HG02884 (cell line): ENCODE results near the gene PCDHB15.
"Not testable (repeated sequence)": the region's sequence is repeated elsewhere in the genome, so short reads cannot be mapped to it uniquely, and the experiment has no call there.

Experiments
- ATAC-seq: cut with Tn5 transposase; IDR thresholded peaks from one replicate; pipeline ENCODE4 v1.9.1; 2021; ENCODE audit warnings: mild to moderate bottlenecking, moderate library complexity; ENCODE audit not compliant: unreplicated experiment

Gene PCDHB15

DNA sequence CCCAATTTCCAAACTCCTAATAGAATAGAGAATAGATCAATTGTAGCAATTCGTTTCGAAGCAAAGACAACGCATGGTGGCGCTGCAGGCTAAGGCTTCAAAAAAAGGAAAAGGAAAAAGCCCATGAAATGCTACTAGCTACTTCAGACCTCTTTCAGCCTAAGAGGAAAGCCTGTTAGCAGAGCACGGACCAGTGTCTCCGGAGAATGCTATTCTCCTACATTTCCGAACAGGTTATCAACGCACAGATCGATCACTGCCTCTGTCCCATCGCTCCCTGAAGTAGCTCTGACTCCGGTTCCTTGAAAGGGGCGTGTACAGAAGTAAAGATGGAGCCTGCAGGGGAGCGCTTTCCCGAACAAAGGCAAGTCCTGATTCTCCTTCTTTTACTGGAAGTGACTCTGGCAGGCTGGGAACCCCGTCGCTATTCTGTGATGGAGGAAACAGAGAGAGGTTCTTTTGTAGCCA, at the start of gene PCDHB15:
Gene PCDHB15, plus strand, starts transcription at position 146 of the 468 bp plus-strand sequence. Its CDS starts 184 bp downstream, at position 330.
- no peak for ATAC-seq

DNA sequence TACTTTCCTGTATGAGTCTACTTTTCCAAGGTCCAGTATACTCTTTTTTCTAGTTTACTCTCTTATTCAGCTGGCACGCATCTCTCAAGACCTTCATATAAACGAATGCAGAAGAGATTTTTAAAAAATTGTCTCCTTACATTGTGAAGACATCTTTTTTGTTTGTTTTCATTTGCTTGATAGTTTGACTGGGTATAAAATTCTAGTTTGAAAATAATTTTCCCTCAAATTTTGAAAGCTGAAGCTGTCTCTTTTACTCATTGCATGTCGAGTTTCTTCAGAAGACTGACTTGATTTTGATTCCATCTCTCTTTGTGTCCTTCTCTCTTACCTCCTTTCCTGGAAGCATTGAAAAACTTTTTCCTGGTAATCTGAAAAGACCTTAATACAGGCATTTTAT, 48.8 kb upstream of the PCDHB15 start:
- ATAC-seq: no peak

DNA sequence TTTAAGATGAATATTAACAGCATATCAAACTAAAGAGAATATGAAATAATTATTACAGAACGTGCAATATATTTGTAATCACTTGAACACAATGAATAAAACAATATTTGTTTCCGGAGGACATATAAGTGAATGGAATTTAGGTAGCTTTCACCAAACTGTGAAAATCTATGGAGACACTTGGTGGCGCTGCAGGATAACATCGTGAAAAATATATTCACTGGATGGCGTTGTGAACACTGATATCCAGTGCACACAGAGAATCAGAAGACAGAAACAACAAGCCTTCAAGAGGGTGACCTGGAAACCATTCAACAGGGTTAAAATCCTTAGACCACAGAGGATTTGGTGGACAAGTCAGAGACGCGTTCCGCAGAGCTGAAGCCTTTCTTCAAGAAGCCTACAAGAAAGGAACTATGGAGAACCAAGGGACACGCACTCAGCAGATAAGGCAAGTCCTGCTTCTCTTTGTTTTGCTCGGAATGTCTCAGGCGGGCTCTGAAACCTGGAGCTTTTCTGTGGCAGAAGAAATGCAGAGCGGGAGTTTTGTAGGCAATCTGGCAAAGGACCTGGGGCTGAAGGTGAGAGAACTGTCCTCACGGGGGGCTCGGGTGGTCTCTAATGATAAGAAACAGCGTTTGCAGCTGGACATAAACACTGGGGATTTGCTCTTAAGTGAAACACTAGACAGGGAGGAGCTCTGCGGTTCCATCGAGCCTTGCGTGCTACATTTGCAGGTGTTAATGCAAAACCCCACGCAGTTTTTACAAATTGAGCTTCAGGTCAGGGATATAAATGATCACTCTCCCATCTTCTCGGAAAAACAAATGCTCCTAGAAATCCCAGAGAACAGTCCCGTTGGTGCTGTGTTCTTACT, 45.6 kb upstream of the PCDHB15 start, which contains the start of gene PCDHB11:
Gene PCDHB11, plus strand, starts transcription at position 269 of the 877 bp plus-strand sequence. Its CDS starts 148 bp downstream, at position 417.
- no peak for ATAC-seq

DNA sequence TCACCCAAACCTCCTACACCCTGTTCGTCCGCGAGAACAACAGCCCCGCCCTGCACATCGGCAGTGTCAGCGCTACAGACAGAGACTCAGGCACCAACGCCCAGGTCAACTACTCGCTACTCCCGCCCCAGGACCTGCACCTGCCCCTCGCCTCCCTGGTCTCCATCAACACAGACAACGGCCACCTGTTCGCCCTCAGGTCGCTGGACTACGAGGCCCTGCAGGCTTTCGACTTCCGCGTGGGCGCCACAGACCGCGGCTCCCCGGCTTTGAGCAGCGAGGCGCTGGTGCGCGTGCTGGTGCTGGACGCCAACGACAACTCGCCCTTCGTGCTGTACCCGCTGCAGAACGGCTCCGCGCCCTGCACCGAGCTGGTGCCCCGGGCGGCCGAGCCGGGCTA, 44.1 kb upstream of the PCDHB15 start:
- ATAC-seq: not testable (repeated sequence)

DNA sequence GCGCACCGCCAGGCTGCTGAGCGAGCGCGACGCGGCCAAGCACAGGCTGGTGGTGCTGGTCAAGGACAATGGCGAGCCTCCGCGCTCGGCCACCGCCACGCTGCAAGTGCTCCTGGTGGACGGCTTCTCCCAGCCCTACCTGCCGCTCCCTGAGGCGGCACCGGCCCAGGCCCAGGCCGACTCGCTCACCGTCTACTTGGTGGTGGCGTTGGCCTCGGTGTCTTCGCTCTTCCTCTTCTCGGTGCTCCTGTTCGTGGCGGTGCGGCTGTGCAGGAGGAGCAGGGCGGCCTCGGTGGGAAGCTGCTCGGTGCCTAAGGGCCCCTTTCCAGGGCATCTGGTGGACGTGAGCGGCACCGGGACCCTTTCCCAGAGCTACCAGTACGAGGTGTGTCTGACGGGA, 43.5 kb upstream of the PCDHB15 start:
- ATAC-seq: not testable (repeated sequence)

DNA sequence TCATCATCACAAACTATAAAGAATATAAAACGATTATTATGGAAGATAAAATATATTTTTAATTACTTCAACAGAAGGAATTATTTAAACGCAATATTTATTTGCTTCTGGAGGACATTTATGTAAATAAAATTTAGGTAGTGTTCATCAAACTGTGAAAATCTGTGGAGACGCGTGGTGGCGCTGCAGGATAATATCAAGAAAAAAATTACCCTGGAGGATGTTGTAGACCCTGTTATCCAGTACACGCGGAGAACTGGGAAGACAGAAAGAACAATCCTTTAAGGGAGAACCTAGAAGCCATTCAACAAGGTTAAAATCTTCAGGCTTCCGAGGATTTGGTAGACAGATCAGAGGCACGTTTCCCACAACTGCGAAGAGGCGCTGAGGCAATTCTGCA, 36.7 kb upstream of the PCDHB15 start, which contains the start of gene PCDHB12:
Gene PCDHB12, plus strand, starts transcription at position 242 of the 400 bp plus-strand sequence. CDS start 189 bp downstream, outside the sequence.
- ATAC-seq: no peak

DNA sequence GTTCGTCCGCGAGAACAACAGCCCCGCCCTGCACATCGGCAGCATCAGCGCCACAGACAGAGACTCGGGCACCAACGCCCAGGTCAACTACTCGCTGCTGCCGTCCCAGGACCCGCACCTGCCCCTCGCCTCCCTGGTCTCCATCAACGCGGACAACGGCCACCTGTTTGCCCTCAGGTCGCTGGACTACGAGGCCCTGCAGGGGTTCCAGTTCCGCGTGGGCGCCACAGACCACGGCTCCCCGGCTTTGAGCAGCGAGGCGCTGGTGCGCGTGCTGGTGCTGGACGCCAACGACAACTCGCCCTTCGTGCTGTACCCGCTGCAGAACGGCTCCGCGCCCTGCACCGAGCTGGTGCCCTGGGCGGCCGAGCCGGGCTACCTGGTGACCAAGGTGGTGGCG, 34.9 kb upstream of the PCDHB15 start:
- ATAC-seq: not testable (repeated sequence)

DNA sequence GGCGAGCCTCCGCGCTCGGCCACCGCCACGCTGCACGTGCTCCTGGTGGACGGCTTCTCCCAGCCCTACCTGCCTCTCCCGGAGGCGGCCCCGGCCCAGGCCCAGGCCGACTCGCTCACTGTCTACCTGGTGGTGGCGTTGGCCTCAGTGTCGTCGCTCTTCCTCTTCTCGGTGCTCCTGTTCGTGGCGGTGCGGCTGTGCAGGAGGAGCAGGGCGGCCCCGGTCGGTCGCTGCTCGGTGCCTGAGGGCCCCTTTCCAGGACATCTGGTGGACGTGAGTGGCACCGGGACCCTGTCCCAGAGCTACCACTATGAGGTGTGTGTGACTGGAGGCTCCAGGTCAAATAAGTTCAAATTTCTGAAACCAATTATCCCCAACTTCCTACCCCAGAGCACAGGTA, 34.3 kb upstream of the PCDHB15 start:
- ATAC-seq: not testable (repeated sequence)

DNA sequence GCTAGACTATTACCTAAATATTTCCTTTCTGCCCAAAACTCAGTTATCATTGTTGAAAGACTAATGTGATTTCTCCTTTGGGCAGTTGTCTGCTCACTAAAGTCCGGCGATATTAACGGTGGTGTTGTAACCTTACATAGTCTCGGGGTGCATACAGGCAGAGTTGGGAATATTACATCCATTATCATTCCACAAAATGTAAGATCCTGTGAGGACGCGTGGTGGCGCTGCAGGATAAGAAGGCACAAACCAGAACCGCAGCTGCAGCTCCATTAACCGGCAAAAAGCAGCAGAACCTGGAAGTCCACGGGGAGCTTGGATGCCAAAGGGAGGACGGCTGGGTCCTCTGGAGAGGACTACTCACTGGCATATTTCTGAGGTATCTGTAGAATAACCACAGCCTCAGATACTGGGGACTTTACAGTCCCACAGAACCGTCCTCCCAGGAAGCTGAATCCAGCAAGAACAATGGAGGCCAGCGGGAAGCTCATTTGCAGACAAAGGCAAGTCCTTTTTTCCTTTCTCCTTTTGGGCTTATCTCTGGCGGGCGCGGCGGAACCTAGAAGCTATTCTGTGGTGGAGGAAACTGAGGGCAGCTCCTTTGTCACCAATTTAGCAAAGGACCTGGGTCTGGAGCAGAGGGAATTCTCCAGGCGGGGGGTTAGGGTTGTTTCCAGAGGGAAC, 31.4 kb upstream of the PCDHB15 start, which contains the start of gene PCDHB13:
Gene PCDHB13, plus strand, starts transcription at position 264 of the 684 bp plus-strand sequence. Its CDS starts 205 bp downstream, at position 469.
- ATAC-seq: not testable (repeated sequence)

DNA sequence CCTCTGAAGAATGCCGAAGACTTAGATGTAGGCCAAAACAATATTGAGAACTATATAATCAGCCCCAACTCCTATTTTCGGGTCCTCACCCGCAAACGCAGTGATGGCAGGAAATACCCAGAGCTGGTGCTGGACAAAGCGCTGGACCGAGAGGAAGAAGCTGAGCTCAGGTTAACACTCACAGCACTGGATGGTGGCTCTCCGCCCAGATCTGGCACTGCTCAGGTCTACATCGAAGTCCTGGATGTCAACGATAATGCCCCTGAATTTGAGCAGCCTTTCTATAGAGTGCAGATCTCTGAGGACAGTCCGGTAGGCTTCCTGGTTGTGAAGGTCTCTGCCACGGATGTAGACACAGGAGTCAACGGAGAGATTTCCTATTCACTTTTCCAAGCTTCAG, 30.6 kb upstream of the PCDHB15 start:
- ATAC-seq: not testable (repeated sequence)

DNA sequence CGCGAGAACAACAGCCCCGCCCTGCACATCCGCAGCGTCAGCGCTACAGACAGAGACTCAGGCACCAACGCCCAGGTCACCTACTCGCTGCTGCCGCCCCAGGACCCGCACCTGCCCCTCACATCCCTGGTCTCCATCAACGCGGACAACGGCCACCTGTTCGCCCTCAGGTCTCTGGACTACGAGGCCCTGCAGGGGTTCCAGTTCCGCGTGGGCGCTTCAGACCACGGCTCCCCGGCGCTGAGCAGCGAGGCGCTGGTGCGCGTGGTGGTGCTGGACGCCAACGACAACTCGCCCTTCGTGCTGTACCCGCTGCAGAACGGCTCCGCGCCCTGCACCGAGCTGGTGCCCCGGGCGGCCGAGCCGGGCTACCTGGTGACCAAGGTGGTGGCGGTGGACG, 29.7 kb upstream of the PCDHB15 start:
- not testable (repeated sequence) for ATAC-seq

DNA sequence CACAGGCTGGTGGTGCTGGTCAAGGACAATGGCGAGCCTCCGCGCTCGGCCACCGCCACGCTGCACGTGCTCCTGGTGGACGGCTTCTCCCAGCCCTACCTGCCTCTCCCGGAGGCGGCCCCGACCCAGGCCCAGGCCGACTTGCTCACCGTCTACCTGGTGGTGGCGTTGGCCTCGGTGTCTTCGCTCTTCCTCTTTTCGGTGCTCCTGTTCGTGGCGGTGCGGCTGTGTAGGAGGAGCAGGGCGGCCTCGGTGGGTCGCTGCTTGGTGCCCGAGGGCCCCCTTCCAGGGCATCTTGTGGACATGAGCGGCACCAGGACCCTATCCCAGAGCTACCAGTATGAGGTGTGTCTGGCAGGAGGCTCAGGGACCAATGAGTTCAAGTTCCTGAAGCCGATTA, 29.2 kb upstream of the PCDHB15 start:
- ATAC-seq: not testable (repeated sequence)

DNA sequence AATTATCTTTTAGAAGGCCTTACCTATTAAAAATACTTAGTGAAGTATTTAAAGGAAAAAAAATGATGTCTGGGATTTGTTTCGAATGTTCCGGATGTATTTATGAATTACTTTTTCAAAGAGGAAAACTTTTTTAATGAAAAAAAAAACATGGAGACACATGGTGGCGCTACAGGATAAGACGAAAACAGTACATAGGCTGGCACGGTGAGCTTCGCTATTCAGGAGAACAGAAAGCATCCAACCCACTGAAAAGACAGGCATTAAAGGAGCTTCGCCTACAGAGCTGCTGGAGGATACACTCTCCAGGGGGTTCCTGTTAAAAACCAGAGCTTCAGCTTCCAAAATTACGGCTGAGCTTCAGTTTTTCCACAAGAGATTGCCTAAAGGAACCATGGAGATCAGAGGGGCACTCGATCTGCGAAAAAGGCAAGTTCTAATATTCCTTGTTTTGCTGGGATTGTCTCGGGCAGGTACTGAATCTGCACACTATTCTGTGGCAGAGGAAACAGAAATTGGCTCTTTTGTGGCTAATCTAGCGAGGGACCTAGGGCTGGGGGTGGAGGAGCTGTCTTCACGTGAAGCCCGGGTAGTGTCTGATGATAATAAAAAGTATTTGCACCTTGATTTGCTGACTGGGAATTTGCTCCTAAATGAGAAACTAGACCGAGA, 21.9 kb upstream of the PCDHB15 start, which contains the start of gene PCDHB14:
Gene PCDHB14, plus strand, starts transcription at position 232 of the 672 bp plus-strand sequence. Its CDS starts 163 bp downstream, at position 395.
- ATAC-seq: no peak

DNA sequence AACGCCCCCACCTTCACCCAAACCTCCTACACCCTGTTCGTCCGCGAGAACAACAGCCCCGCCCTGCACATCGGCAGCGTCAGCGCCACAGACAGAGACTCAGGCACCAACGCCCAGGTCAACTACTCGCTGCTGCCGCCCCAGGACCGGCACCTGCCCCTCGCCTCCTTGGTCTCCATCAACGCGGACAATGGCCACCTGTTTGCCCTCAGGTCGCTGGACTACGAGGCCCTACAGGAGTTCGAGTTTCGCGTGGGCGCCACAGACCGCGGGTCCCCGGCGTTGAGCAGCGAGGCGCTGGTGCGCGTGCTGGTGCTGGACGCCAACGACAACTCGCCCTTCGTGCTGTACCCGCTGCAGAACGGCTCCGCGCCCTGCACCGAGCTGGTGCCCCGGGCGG, 20.4 kb upstream of the PCDHB15 start:
- ATAC-seq: not testable (repeated sequence)

DNA sequence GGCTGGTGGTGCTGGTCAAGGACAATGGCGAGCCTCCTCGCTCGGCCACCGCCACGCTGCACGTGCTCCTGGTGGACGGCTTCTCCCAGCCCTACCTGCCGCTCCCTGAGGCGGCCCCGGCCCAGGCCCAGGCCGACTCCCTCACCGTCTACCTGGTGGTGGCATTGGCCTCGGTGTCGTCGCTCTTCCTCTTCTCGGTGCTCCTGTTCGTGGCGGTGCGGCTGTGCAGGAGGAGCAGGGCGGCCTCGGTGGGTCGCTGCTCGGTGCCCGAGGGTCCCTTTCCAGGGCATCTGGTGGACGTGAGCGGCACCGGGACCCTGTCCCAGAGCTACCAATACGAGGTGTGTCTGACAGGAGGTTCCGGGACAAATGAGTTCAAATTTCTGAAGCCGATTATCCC, 19.8 kb upstream of the PCDHB15 start:
- ATAC-seq: not testable (repeated sequence)

DNA sequence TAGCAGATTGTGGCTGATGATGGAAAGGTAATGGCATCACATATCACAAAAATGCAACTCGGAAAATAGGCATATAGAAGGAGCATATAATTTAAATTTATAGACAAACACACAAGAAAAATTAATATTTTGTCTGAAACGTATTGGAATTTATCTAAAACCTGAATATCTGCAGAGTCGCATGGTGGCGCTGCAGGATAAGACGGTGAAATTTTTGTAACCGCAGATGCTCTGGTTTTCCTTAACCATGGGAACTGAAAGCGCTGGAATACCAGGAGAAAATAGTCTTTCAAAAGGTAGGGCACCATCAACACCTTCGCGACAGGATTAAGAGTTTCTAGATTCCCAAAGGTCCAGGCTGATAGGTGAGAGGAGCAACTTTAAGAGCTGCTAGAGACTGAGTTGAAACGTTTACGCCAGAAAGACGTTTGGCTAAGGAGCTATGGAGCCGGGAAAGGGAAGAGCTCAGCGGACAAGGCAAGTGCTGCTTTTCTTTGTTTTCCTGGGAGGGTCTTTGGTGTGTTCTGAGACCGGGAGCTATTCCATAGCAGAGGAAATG, 11.0 kb upstream of the PCDHB15 start:
- ATAC-seq: no peak

DNA sequence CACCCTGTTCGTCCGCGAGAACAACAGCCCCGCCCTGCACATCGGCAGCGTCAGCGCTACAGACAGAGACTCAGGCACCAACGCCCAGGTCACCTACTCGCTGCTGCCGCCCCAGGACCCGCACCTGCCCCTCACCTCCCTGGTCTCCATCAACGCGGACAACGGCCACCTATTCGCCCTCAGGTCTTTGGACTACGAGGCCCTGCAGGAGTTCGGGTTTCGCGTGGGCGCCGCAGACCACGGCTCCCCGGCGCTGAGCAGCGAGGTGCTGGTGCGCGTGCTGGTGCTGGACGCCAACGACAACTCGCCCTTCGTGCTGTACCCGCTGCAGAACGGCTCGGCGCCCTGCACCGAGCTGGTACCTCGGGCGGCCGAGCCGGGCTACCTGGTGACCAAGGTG, 9.3 kb upstream of the PCDHB15 start:
- ATAC-seq: not testable (repeated sequence)

DNA sequence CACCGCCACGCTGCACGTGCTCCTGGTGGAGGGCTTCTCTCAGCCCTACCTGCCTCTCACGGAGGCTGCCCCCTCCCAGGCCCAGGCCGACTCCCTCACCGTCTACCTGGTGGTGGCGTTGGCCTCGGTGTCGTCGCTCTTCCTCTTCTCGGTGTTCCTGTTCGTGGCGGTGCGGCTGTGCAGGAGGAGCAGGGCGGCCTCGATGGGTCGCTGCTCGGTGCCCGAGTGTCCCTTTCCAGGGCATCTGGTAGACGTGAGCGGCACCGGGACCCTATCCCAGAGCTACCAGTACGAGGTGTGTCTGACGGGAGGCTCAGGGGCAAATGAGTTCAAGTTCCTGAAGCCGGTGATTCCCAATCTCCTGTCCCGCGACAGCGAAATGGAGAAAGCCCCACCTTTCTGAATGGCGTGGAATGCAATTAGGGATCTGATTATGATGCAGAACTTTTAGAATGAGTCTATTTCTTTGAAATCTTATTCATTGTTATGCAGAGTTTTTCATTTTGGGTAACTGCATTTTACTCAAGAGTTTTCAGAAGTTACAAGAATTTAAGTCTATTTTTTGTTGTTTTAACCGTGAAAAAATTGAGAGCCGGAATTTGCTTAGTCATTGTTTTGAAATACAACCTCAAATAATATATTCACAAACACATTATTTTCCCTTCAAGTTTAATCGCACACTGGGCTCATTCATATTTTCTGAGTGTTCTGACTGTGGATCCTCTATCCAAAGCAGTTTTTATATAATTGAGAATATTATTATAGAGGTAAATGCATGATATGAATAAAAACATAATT, 8.5 kb upstream of the PCDHB15 start:
- no peak for ATAC-seq

DNA sequence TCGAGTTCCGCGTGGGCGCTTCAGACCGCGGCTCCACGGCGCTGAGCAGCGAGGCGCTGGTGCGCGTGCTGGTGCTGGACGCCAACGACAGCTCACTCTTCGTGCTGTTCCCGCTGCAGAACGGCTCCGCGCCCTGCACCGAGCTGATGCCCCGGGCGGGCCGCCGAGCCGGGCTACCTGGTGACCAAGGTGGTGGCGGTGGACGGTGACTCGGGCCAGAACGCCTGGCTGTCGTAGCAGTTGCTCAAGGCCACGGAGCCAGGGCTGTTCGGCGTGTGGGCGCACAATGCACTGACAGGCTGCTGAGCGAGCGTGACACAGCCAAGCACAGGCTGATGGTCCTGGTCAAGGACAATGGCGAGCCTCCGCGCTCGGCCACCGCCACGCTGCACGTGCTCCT, 3.7 kb upstream of the PCDHB15 start:
- no peak for ATAC-seq

DNA sequence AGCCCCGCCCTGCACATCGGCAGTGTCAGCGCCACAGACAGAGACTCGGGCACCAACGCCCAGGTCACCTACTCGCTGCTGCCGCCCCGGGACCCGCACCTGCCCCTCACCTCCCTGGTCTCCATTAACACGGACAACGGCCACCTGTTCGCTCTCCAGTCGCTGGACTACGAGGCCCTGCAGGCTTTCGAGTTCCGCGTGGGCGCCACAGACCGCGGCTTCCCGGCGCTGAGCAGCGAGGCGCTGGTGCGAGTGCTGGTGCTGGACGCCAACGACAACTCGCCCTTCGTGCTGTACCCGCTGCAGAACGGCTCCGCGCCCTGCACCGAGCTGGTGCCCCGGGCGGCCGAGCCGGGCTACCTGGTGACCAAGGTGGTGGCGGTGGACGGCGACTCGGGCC, 1.8 kb downstream of the PCDHB15 start:
- ATAC-seq: not testable (repeated sequence)
